Measurements from ENCODE around the gene RNF25.

- TF ChIP-seq CTCF (IDR thresholded peaks at IDR 0.05; ENCODE audit: insufficient read depth, low read length, poor library complexity, severe bottlenecking), result no peak
- no peak for TF ChIP-seq EZH2phosphoT487 (conservative IDR thresholded peaks at IDR 0.05; ENCODE audit: low read length)
These were observed 7.9 kb downstream of the RNF25 start for GRCh38 chr2:218663901-218664300.

Data from SU-DHL-6 (cell line).